ENCODE results near the gene CTIF.

- TF ChIP-seq TAF1 (IDR thresholded peaks at IDR 0.05; ENCODE audit: borderline replicate concordance, low read depth, low read length) = no peak
- no peak for TF ChIP-seq POLR2AphosphoS5 (IDR thresholded peaks at IDR 0.05; ENCODE audit: low read depth, low read length)
- no peak for TF ChIP-seq POLR2A (IDR thresholded peaks at IDR 0.05; ENCODE audit: low read depth, low read length)
These were observed 3.8 kb downstream of the CTIF start for GRCh38 chr18:48542513-48543181.
